Measurements from ENCODE around the gene CHMP2B.

- TF ChIP-seq FOXM1 (IDR thresholded peaks at IDR 0.05; ENCODE audit: borderline replicate concordance, low read depth) (no peak), TCF12 (IDR thresholded peaks at IDR 0.05; ENCODE audit: low read depth) (no peak), TEAD4 (IDR thresholded peaks at IDR 0.05) (no peak), NFIC (IDR thresholded peaks at IDR 0.05) (no peak), RAD21 (IDR thresholded peaks at IDR 0.05; ENCODE audit: low read depth) (no peak), CREB1 (IDR thresholded peaks at IDR 0.05; ENCODE audit: low read depth) (no peak), YY1 (IDR thresholded peaks at IDR 0.05; ENCODE audit: low read depth) (no peak), EP300 (IDR thresholded peaks at IDR 0.05; ENCODE audit: borderline replicate concordance) (no peak)
- TF ChIP-seq, protein P1, sequence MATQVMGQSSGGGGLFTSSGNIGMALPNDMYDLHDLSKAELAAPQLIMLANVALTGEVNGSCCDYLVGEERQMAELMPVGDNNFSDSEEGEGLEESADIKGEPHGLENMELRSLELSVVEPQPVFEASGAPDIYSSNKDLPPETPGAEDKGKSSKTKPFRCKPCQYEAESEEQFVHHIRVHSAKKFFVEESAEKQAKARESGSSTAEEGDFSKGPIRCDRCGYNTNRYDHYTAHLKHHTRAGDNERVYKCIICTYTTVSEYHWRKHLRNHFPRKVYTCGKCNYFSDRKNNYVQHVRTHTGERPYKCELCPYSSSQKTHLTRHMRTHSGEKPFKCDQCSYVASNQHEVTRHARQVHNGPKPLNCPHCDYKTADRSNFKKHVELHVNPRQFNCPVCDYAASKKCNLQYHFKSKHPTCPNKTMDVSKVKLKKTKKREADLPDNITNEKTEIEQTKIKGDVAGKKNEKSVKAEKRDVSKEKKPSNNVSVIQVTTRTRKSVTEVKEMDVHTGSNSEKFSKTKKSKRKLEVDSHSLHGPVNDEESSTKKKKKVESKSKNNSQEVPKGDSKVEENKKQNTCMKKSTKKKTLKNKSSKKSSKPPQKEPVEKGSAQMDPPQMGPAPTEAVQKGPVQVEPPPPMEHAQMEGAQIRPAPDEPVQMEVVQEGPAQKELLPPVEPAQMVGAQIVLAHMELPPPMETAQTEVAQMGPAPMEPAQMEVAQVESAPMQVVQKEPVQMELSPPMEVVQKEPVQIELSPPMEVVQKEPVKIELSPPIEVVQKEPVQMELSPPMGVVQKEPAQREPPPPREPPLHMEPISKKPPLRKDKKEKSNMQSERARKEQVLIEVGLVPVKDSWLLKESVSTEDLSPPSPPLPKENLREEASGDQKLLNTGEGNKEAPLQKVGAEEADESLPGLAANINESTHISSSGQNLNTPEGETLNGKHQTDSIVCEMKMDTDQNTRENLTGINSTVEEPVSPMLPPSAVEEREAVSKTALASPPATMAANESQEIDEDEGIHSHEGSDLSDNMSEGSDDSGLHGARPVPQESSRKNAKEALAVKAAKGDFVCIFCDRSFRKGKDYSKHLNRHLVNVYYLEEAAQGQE (IDR thresholded peaks at IDR 0.05; ENCODE audit: low read depth): no peak
- TF ChIP-seq, protein P2, sequence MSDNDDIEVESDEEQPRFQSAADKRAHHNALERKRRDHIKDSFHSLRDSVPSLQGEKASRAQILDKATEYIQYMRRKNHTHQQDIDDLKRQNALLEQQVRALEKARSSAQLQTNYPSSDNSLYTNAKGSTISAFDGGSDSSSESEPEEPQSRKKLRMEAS (IDR thresholded peaks at IDR 0.05): no peak
These were observed 59.9 kb downstream of the CHMP2B start for GRCh38 chr3:87287011-87287410.
